GM12891 (cell line): Measurements from ENCODE around the gene TBC1D32.

Experiments
- DNase-seq: peaks from one replicate; pipeline ENCODE4 v3.0.0; 2011; ENCODE audit warnings: low spot score; ENCODE audit not compliant: insufficient read length
- FAIRE-seq: peaks from 2 replicates; lab custom pipeline; 2011; peaks lifted over from hg19 to GRCh38; lab: Jason Lieb, UNC
- PAX5 ChIP-seq: IDR thresholded peaks from 2 replicates; pipeline ENCODE4 v1.6.1; 2011; ENCODE audit warnings: low read length, moderate library complexity, mild to moderate bottlenecking; ENCODE audit not compliant: insufficient read depth, severe bottlenecking
- POLR2A ChIP-seq: IDR thresholded peaks from 2 replicates; pipeline ENCODE4 v1.6.1; 2011; ENCODE audit warnings: low read depth, low read length, control low read depth
- POLR2AphosphoS5 ChIP-seq: IDR thresholded peaks from 2 replicates; pipeline ENCODE4 v1.6.1; 2011; ENCODE audit warnings: low read depth, low read length, control low read depth
- POU2F2 ChIP-seq: IDR thresholded peaks from 2 replicates; pipeline ENCODE4 v1.6.1; 2011; ENCODE audit warnings: low read depth, mild to moderate bottlenecking, control low read depth, low read length, moderate library complexity
- SPI1 ChIP-seq: IDR thresholded peaks from 2 replicates; pipeline ENCODE4 v1.6.1; 2011; ENCODE audit warnings: low read depth, low read length, control low read depth
- TAF1 ChIP-seq: IDR thresholded peaks from 2 replicates; pipeline ENCODE4 v1.6.1; 2011; ENCODE audit warnings: low read depth, low read length, control low read depth

Gene TBC1D32

DNA sequence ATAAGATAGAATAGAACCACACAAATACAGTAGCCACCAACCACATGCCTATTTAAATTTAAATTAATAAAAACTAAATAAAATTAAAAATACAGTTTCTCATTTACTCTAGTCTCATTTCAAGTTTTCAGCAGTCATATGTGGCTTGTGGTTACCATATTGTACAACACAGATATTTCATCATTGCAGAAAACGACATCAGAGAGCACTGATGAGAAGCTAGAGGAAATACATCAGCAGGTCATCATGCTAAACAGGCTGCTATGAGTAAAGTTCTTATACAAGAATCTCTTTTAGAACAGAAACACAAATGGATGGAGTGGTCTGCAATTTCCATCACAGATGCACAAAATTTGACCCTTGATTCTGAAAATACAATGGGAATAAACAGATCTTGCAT, 36.6 kb downstream of the TBC1D32 start:
- no peak for TF ChIP-seq TAF1
- TF ChIP-seq POU2F2: no peak
- no peak for TF ChIP-seq POLR2AphosphoS5
- TF ChIP-seq PAX5: no peak
- TF ChIP-seq POLR2A: no peak
- no peak for TF ChIP-seq SPI1
- FAIRE-seq: no peak
- no peak for DNase-seq

GRCh38 chr6:121285041-121285440, 49.2 kb downstream of the TBC1D32 start:
- TF ChIP-seq POLR2A (no peak), SPI1 (no peak), POLR2AphosphoS5 (no peak)
- DNase-seq: no peak
- FAIRE-seq: no peak

DNA sequence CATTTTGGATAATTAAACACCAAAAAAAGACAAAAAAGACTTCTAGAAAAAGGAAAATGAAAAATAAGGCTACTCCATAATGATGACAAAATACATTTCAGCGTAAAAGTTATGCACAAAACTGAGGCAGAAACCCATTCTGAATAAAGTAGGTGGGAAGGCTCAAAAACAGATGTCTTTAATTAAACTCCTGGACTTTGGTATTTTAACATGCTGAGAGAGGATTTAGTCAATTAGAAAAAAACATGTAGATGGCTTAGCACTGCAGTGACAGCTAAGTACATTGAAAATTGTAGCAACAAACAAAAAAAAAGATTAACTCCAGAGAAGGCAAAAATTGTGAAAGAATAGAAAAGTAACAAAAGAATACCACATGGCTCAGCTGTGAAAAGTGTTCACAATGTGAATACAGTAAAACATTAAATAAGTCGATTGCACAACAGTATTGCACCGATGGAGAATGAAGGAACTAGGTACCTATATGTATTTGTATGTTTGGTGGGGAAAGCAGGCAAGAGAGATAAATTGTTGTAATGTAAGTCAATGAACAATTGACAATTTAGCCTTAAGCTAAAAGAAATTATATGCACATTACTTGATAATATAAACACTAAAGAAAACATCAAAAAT, 59.5 kb downstream of the TBC1D32 start:
- DNase-seq (no peak), FAIRE-seq (no peak)
- no peak for TF ChIP-seq POLR2A
- no peak for TF ChIP-seq PAX5
- TF ChIP-seq SPI1: no peak
- no peak for TF ChIP-seq POLR2AphosphoS5
- no peak for TF ChIP-seq POU2F2
- no peak for TF ChIP-seq TAF1

- DNase-seq (no peak), FAIRE-seq (no peak)
- TF ChIP-seq SPI1 (no peak), POU2F2 (no peak), PAX5 (no peak), TAF1 (no peak), POLR2AphosphoS5 (no peak), POLR2A (no peak)
Observed at GRCh38 chr6:121263742-121264141, 70.5 kb downstream of the TBC1D32 start.

DNA sequence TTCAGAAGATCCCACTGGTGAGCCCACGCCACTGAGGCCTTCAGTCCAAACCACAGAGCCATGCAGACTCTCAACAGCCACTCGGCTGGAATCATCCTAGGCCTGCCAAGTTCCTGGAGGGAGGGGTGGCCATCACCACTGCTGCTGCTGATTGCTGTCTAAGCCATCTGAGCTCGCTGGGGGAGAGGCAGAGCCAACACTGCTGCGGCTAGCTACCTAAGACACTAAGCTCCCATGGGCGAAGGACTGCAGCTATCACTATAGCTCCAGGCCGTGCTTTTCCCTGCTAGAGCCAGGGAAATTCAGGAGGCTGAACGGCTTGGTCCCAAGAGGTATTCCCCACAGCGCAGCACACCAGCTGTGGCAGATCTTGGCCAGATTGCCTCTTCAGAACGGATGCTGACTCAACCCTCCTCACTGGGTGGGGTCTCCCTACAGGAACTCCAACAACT, 73.6 kb downstream of the TBC1D32 start:
- FAIRE-seq (no peak), DNase-seq (no peak)
- TF ChIP-seq POLR2AphosphoS5 (no peak), PAX5 (no peak), SPI1 (no peak)

DNA sequence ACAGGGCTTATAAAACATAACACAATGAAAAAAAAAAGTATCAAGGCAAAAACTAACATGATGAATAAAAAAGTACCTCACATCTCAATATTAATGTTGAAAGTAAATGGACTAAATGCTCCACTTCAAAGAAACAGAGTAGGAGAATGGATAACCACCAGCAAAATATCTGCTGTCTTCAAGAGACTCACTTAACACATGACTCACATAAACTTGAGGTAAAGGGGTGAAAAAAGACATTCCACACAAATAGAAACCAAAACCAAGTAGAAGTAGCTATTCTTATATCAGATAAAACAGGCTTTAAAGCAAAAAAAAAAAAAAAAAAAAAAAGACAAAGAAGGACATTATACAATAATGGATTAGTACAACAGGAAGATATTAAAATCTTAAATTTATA, 86.9 kb downstream of the TBC1D32 start:
- TF ChIP-seq PAX5 (no peak), SPI1 (no peak), POLR2AphosphoS5 (no peak), POU2F2 (no peak), TAF1 (no peak), POLR2A (no peak)
- FAIRE-seq (no peak), DNase-seq (no peak)

GRCh38 chr6:121242386-121242785, 91.9 kb downstream of the TBC1D32 start:
- FAIRE-seq: no peak
- DNase-seq: no peak
- TF ChIP-seq POLR2A: no peak
- TF ChIP-seq SPI1: no peak

DNA sequence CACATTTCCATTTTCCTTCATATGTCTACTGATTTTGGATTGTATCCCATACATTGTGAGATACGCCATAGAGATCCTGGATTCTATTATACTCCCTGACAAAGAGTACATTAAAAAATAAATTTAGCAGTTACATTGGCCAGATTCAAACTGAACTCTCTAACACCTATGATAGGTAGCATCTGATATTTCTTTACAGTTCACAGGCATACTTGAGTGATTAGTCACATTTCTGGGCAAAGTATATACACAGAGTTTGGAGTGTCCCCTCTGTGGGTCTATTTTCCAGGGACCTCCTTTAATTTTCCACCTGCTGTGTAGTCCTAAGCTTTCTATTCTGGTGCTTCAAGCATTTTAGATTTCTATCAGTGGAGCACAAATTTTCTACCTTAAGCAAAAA, 96.4 kb downstream of the TBC1D32 start:
- DNase-seq (no peak), FAIRE-seq (no peak)
- TF ChIP-seq SPI1 (no peak), POLR2A (no peak), TAF1 (no peak), PAX5 (no peak), POLR2AphosphoS5 (no peak), POU2F2 (no peak)

DNA sequence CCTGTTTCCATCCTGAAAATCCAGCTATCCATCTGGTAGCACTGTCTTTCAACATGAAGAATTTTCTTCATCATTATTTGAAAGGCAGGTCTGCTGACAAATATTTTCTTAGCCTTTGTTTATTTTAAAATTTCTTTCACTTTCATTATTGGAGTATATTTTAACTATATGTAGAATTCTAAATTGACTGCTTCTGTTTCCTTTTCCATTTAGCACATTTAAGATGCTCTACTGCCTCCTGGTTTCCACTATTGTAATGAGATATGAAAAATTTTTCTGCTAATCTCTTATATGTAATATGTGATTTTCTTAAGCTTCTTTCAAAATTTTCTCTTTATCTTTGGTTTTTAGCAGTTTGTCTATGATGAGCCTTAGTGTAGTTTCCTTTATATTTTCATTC, 97.3 kb downstream of the TBC1D32 start:
- TF ChIP-seq SPI1 (no peak), PAX5 (no peak), POU2F2 (no peak), TAF1 (no peak), POLR2AphosphoS5 (no peak), POLR2A (no peak)
- DNase-seq (no peak), FAIRE-seq (no peak)

DNA sequence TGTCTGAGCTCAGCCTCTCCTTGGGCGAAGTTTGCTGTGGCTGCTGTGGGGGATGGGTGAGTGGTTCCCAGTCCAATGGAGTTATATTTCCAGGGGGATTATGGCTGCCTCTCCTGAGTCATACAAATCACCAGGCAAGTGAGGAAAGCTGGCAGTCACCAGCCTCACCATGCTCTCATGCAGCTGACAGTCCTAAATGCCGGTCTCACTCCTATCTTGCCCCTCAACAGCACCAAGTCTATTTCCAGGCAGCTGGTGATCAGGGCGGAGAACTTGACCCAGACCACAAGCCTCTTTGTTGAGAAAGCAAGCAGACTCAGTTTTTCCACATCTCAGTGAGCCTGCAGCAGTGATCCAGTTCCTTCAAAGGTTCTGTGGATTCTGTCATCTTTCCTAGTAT, 98.9 kb downstream of the TBC1D32 start:
- FAIRE-seq: no peak
- DNase-seq: no peak
- TF ChIP-seq POU2F2 (no peak), SPI1 (no peak), PAX5 (no peak), POLR2AphosphoS5 (no peak), POLR2A (no peak), TAF1 (no peak)

GRCh38 chr6:121223930-121224329, 110.3 kb downstream of the TBC1D32 start:
- TF ChIP-seq TAF1 (no peak), SPI1 (no peak), PAX5 (no peak), POLR2A (no peak), POLR2AphosphoS5 (no peak), POU2F2 (no peak)
- no peak for DNase-seq
- no peak for FAIRE-seq
